Measurements from ENCODE around the gene RSPH1. TPM values are rescaled to one million over a fixed set of nuclear protein-coding genes. Genes with fewer than 3 reads are reported as not detected.

RSPH1 gene
- total RNA-seq, 1 experiment from 2014 or later = 2.6 TPM

- in situ Hi-C loops (cut with HindIII; ENCODE audit: low pct_unique_long_range_greater_than_20kb, low sequenced_read_pairs) = no loop called here
- no peak for DNase-seq (ENCODE audit: low read depth)
Observed at GRCh38 chr21:42426876-42427480, 69.0 kb downstream of the RSPH1 start.

- DNase-seq (ENCODE audit: low read depth) = no peak
- in situ Hi-C loops (cut with HindIII; ENCODE audit: low pct_unique_long_range_greater_than_20kb, low sequenced_read_pairs) = no loop called here
Observed at GRCh38 chr21:42426424-42426823, 69.6 kb downstream of the RSPH1 start.

GRCh38 chr21:42425591-42425990, 70.4 kb downstream of the RSPH1 start:
- in situ Hi-C loops (cut with HindIII; ENCODE audit: low pct_unique_long_range_greater_than_20kb, low sequenced_read_pairs) = no loop called here
- no peak for DNase-seq (ENCODE audit: low read depth)

GRCh38 chr21:42424914-42425541, 71.0 kb downstream of the RSPH1 start:
- in situ Hi-C loops (cut with HindIII; ENCODE audit: low pct_unique_long_range_greater_than_20kb, low sequenced_read_pairs) = no loop called here
- no peak for DNase-seq (ENCODE audit: low read depth)

GRCh38 chr21:42423685-42424084, 72.3 kb downstream of the RSPH1 start:
- in situ Hi-C loops (cut with HindIII; ENCODE audit: low pct_unique_long_range_greater_than_20kb, low sequenced_read_pairs) = no loop called here

GRCh38 chr21:42423197-42423675, 72.8 kb downstream of the RSPH1 start:
- DNase-seq (ENCODE audit: low read depth) = no peak
- in situ Hi-C loops (cut with HindIII; ENCODE audit: low pct_unique_long_range_greater_than_20kb, low sequenced_read_pairs) = no loop called here

More at GRCh38 chr21:42423685-42424084, 72.3 kb downstream of the RSPH1 start:
- no peak for DNase-seq (ENCODE audit: low read depth)

Other genes starting within 250 kb of the RSPH1 start
- not detected in 2 replicates for gene TFF3, start 180.8 kb downstream of the RSPH1 start, total RNA-seq (2014; rRNA removed; shearing (Covaris generic); ENCODE audit: low replicate concordance)
- not detected in 2 replicates for gene TFF2, start 145.2 kb downstream of the RSPH1 start, total RNA-seq (2014; rRNA removed; shearing (Covaris generic); ENCODE audit: low replicate concordance)
- gene TFF1, start 129.7 kb downstream of the RSPH1 start, total RNA-seq (2014; rRNA removed; shearing (Covaris generic); ENCODE audit: low replicate concordance) = not detected in 2 replicates
- gene TMPRSS3, start 100.2 kb downstream of the RSPH1 start, total RNA-seq (2014; rRNA removed; shearing (Covaris generic); ENCODE audit: low replicate concordance) = not detected in 2 replicates
- not detected in 2 replicates for gene UBASH3A, start 92.3 kb downstream of the RSPH1 start, total RNA-seq (2014; rRNA removed; shearing (Covaris generic); ENCODE audit: low replicate concordance)
- 39.8 and 101 TPM in 2 replicates for gene SLC37A1, start 17.6 kb upstream of the RSPH1 start, total RNA-seq (2014; rRNA removed; shearing (Covaris generic); ENCODE audit: low replicate concordance)
- 10.1 and 14.6 TPM in 2 replicates for gene PDE9A, start 157.4 kb upstream of the RSPH1 start, total RNA-seq (2014; rRNA removed; shearing (Covaris generic); ENCODE audit: low replicate concordance)